Endometrial microvascular endothelial cells (primary cell): Measurements from ENCODE around the gene GRIK4. TPM values are rescaled to one million over a fixed set of nuclear protein-coding genes. Genes with fewer than 3 reads are reported as not detected.
"Not testable (repeated sequence)": the region's sequence is repeated elsewhere in the genome, so short reads cannot be mapped to it uniquely, and the experiment has no call there.

Source experiments
- in situ Hi-C: cut with HindIII; loops from 2 replicates; pipeline ENCODE4 v1.10.0; 2017; ENCODE audit warnings: low sequenced_read_pairs, low pct_unique_long_range_greater_than_20kb; ENCODE audit errors: inconsistent ontology term
- total RNA-seq: library from RNA; depleted of rRNA; stranded (reverse); fragments of >200 nt; gene quantifications from one replicate; pipeline ENCODE4 v1.2.3, GENCODE V29; 2015; ENCODE audit errors: inconsistent ontology term

The GRIK4 gene
- total RNA-seq, 1 donor from 2014 or later: not detected

GRCh38 chr11:120563703-120564572 is 52.4 kb downstream of the GRIK4 start:
- in situ Hi-C loops: no loop called here

- in situ Hi-C loops: no loop called here
These were observed 53.2 kb downstream of the GRIK4 start for GRCh38 chr11:120564573-120565311.

GRCh38 chr11:120565466-120566155 is 54.1 kb downstream of the GRIK4 start:
- in situ Hi-C loops: no loop called here

- in situ Hi-C loops: no loop called here
These were observed 54.6 kb downstream of the GRIK4 start for GRCh38 chr11:120566176-120566575.

GRCh38 chr11:120568572-120569307 is 57.2 kb downstream of the GRIK4 start:
- in situ Hi-C loops: no loop called here

- in situ Hi-C loops: no loop called here
These were observed 58.3 kb downstream of the GRIK4 start for GRCh38 chr11:120569861-120570260.

GRCh38 chr11:120571476-120571875 is 59.9 kb downstream of the GRIK4 start:
- in situ Hi-C loops: no loop called here

GRCh38 chr11:120573756-120574354 is 62.3 kb downstream of the GRIK4 start:
- in situ Hi-C loops: no loop called here

GRCh38 chr11:120574876-120575275 is 63.3 kb downstream of the GRIK4 start:
- in situ Hi-C loops: no loop called here

- in situ Hi-C loops: no loop called here
These were observed 63.9 kb downstream of the GRIK4 start for GRCh38 chr11:120575461-120575860.

GRCh38 chr11:120576606-120577005 is 65.1 kb downstream of the GRIK4 start:
- in situ Hi-C loops: no loop called here

- in situ Hi-C loops: no loop called here
These were observed 65.5 kb downstream of the GRIK4 start for GRCh38 chr11:120577041-120577440.

- in situ Hi-C loops: no loop called here
These were observed 66.2 kb downstream of the GRIK4 start for GRCh38 chr11:120577624-120578363.

GRCh38 chr11:120578596-120579154 is 67.1 kb downstream of the GRIK4 start:
- in situ Hi-C loops: no loop called here

GRCh38 chr11:120579611-120580031 is 68.1 kb downstream of the GRIK4 start:
- in situ Hi-C loops: no loop called here

GRCh38 chr11:120581313-120581712 is 69.8 kb downstream of the GRIK4 start:
- in situ Hi-C loops: no loop called here

GRCh38 chr11:120582535-120582934 is 71.0 kb downstream of the GRIK4 start:
- in situ Hi-C loops: not testable (repeated sequence)

GRCh38 chr11:120586072-120586471 is 74.5 kb downstream of the GRIK4 start:
- in situ Hi-C loops: no loop called here
